Measurements from ENCODE around the gene CBR4.
A peak's percentile ranks its signal among the peaks of the same experiment; 100 is the strongest.

The CBR4 gene

DNA sequence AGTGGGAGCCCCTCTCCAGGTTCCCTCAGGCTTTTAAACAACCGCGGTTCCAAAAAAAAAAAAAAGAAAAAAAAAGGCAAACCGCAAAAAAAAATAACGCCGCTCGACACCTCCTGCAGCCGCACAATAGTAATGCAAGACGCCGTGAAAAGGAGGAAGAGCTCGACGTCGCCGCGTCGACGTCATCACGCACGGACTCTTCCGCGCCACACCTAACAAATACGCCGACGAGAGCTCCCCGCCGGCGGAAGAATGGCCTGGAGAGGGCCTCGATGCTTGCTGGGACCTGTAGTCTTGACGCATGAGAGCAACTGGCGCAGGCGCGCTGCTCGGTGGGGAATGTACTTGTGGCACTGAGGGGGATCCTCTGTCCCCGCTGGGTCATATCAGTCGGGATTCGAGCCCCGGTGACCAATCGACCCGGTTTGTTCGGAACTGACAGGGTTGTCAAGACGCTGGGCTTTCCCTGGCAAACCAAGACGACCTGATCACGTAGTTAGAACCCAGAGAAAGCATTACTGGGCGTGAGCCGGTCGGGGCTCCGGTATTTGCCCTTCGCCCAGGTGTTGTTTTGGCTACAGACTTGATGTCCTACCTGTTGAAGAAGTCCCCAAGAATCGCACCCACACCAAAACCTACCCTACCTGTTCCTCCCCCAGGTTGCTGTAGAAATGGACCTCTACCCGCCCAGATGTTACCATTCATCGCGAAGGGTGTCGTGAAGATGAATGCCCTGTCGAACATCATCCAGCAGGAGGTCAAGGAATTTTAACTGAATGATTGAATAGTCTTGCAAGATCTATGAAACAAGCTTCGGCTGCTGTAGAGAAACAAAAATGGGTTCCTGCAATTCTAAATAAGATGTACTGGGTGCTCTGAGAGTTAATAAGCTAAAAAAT, at the start of gene CBR4:
Gene CBR4, minus strand, starts transcription at position 131 of the 899 bp plus-strand sequence. CDS start 166 bp downstream, outside the sequence.
- peak; percentile 87 to 91 for DNase-seq (ENCODE audit: extremely low read depth in 1 of 2, low read depth in 1 of 2)

DNA sequence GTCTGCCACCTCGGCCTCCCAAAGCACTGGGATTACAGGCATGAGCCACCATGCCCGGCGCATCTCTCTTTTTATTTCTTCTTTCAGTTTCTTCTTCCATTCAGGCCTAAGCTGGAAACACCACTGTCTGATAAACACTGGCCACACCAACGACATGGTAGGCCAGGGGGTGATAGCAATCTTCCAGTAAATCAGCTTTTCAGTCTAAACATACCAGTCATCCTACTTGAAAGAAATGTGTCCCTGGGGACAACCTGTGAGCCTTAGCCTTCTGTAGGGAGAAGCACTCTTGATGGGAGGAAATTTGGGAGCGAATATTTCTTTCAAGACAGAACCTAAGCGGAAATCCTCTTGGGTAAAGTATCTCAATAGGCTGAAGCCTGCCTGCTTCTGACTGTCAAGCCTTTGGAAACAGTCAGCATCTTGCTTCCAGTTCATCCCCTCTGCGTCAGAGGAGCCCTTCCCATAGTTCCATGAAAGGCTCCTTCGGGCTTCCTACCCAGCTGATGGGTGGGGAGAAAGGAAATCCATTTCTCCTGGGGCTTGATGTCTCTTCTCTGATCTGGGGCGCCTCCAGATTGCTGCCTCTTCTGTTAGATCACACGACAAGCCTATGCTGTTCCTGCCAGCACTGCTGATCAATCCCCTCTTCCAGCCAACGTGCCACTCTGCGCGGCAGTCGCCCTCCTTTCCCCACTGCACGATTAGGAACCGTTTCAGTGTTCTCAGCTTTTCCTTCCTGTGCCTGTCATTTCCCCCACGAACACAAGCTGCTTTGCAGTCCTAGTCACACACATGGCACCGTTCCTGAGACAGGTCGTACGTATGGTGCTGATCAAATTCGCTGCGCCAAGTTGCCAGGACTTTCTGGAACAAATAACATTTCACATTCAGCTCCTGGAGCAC, 49.5 kb upstream of the CBR4 start:
- no peak for DNase-seq (ENCODE audit: extremely low read depth in 1 of 2, low read depth in 1 of 2)

DNA sequence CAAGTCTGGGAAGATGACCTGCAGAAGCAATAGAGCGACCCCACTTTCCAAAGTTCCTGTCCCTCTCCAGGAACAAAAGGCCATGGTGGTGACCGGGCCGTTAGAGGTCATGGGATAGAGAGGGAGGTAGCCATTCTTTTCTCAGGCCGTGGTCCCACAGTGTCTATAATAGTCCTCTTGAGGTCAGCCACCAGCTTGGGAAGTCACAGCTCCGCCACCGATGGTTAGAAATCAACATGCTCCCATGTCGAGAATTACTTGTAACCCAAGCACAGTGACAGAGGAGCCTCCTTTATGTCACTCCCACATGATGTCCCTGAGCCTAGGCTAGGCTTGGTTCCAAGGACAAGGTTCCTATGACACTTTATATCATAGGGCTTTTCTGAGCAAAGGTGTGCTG, 48.3 kb upstream of the CBR4 start:
- no peak for DNase-seq (ENCODE audit: extremely low read depth in 1 of 2, low read depth in 1 of 2)

DNA sequence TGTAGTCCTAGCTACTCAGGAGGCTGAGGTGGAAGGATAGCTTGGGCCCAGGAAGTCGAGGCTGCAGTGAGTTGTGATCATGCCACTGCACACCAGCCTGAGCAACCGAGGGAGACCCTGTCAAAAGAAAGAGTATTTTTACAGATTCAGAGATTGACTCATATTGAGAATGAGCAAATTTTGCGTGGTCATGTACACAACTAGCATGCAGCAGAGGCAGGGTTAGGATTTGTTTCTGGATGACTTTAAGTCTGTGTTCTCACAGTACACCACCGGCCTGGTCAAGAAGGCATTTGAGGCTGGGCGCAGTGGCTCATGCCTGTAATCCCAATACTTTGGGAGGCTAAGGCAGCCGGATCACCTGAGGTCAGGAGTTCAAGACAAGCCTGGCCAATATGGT, 44.8 kb upstream of the CBR4 start:
- DNase-seq (ENCODE audit: extremely low read depth in 1 of 2, low read depth in 1 of 2) = no peak

DNA sequence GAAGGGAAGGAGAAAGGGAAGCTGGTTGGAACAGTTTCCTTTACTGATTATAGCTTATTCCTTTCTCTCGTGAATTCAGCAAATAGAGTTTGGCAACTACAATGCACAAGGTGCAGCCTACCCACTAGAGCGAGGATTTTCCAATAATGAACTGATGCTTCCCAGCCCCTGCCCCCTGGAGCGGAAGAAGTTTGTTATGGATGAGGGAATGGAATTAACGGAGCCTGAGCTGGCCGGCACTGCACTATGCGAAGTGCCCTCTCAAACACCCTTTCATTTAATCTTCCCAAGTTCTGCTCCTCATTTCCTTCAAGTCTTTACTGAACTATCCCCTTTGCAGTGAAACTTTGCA, 42.5 kb upstream of the CBR4 start:
- DNase-seq (ENCODE audit: extremely low read depth in 1 of 2, low read depth in 1 of 2) = no peak

DNA sequence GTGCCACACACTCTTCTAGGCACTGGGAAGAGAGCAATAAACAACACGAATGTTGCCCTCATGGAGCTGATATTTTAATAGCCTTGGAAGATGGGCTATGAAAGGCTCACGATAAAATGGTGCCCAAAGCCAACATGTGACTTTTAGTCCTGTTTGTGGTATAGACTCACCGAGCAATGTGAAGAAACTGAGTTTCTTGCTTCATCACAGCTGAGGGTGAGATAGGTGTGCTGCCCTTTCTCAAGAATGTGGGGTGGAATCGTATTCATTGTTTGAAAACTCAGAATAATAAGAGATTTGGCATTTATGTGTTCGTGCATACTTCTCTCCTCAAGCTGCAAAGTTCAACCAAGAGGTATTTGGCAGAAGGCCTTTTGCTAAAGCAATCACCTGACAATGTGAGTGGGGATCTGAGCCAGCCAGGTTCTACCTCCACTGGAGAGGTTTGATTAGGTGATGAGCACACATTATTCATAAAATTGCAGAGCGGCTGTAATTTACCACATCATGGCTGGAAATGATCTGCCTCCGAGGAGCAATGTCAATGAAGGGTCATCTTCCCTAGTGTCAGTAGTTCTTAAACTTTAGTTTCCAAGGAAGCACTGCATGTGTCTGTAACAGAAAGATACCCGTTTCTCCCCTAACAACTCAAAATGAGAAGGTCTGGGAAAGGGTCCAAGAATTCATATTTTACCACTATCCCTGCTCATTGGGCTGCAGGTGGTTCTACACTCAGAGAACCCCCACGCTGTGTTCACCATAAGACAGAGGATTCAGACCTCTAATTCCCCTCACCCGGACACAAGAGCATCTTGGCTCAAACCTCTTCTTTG, 41.9 kb upstream of the CBR4 start:
- no peak for DNase-seq (ENCODE audit: extremely low read depth in 1 of 2, low read depth in 1 of 2)

DNA sequence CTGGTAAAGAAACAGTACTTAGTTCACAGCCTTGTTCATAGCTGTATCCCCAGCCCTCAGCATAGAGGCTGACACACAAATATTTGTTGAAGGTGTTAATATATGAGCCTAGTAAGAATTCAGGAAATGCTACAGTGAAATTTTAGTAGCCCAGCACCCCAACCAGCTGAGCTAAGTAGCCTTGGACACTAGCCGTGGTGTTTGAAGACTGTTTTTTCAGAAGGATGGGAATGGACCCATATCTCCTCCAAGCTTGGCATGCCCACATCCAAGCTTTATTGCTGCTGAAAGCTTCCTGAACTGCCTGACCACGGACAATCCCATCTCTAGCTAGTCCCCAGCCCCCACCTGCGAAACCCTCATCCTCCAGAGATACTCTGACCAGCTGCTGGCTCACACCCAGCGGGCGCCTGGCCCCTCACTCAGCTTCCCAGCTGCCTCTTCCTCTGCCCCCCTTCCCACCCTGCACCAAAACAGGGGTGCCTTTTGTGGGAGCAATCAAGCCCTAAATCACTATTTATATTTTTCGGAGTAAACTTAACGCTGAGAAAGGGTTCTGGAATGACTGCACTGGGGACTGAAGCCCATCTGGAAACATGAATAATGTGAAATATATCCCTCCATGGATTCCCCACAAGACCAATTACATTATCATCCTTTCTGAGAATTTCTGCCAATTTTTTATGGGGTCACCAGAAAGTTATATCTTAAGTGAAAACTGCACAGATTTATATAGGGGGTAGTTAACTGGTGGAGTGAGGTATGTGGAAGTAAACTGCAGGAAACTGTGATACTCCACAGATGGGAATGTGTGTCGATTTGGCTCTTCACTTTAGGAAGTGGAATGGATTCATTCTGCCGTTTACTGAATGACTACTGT, 41.1 kb upstream of the CBR4 start:
- DNase-seq (ENCODE audit: extremely low read depth in 1 of 2, low read depth in 1 of 2) = no peak

DNA sequence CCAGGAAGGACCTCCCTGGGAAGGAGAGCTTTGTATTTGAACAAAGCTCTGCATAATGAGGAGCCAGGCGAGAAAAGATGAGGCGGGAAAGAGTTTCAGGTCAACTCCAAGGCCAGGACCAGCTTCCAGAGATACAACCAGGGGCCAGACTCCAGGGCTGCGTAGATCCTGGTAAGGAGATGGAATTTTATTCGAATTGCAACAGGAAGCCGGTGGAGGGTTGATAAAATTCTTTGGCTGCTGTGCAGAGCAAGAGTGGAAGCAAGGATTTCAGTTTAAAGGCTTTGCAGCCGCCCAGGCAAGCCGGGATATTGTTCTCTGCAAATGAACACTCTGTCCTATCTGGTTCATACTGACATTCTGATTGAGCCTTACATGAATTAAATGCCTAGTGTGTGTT, 40.2 kb upstream of the CBR4 start:
- DNase-seq (ENCODE audit: extremely low read depth in 1 of 2, low read depth in 1 of 2) = no peak

DNA sequence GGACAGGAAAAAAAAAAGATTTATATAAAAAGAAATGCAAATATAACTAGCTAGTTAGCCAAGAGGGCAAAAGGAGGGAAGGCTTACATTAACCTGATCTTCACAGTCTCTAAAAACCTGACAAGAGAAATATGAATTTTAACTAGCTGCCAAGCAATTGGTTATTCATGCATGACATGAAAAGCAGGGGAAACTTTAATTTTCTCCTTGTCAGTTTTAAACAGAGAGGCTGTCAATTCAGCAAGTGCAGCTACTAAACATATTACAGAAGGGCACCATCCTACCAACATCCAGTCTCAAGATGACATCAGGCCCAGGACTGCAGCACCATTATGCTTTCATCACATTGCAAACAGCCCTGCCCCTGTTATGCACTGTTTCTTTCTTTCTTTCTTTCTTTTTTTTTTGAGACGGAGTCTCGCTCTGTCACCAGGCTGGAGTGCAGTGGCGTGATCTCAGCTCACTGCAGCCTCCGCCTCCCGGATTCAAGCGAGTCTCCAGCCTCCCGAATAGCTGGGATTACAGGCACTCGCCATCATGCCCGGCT, 38.9 kb upstream of the CBR4 start:
- no peak for DNase-seq (ENCODE audit: extremely low read depth in 1 of 2, low read depth in 1 of 2)

DNA sequence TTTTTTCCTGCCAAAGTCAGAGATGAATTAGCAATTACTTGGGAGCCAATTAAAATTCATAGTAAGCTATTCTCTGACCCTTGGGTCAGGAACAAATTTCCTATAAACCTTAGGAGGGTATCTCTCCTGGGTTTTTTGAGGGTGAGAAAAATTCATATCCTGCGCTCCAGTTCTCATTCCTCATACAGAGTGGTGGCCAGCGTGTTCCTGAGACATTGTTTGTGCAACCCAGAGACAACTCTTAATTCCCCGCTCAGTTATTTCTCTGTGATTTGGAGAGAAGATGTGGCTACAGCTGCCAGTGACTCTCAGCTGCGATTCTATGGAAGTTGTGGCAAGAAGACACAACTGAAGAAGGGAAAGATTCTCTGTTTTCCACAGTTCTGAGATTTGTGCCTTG, 37.9 kb upstream of the CBR4 start:
- no peak for DNase-seq (ENCODE audit: extremely low read depth in 1 of 2, low read depth in 1 of 2)

DNA sequence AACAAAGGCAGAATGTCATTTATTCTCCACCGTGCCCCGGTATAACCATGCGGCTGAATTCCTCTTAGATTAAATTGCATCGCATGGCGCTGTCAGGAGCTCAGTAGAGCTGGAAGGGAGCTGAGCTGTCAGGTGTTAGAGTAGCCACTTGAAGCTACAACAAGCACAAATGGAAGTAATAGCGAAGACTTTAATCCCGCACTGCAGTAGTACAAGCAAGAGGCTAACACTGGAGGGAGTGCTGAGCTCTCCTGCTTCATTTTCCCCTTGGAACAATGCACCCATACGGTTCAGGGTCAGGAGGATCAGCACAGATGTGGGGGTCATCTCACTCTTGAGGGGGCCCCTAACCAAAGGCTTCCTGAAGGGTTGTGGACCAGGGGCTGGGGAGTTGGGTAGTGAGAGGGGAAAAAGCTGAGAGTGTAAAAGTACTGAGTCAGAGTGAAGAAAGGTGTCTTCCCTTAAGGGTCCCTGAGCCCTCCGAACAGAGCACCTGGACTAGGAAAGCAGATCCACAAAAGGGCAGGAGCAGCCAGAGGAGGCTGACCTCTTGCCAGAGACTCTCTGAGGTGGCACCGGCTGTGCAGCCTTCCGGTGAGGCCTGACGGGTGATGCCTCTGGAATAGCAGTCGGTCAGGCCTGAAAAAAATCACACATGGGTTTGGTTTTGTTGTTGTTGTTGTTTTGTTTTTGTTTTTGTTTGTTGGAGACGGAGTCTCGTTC, 36.0 kb upstream of the CBR4 start:
- DNase-seq (ENCODE audit: extremely low read depth in 1 of 2, low read depth in 1 of 2) = no peak

DNA sequence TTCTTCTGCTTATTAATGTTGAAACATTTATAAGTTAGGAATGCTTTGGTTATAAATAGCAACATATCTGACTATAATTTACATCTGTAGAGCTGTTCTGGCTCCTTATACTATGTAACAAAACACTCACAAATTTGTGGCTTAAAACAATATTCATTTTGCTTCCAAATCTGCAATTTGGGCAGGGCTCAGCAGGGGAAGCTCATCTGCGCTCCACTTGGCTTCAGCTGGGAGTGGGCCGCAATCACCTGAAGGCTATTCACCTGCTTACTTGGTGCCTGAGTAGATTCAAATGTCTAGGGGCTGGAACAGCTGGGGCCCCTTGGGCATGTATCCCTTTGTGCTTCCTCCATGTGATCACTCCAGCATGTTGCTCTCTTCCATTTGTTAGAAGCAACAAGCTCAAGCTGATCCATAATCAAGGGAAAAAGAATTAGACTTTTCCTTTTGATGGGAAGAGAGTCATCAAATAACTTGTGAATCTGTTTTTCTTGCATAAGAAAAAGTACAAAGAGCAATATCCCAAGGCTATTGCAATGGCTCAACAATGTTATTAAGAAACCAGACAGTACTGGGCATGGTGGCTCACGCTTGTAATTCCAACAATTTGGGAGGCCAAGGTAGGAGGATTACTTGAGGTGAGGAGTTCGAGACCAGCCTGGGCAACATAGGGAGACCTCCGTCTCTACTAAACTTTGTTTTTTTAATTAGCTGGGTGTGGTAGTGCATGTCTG, 34.8 kb upstream of the CBR4 start:
- DNase-seq (ENCODE audit: extremely low read depth in 1 of 2, low read depth in 1 of 2) = no peak

DNA sequence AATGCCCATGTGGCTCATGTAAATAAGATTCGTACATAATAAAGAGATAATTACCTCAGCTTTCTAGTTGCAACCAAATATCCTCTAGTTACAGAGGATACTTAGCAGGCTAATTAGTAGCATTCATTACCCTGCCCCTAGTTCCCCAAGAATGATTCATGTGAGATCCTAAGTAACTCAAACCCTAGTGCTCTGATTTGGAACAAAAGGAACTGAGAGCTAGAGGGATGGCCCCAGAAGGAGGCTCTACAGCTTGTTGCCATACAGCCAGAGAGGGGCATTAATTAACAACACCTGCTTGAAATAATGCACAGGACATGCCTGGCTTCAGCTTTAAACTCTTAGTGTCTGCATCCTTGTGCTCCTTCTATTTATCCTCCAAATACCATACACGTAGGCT, 32.6 kb upstream of the CBR4 start:
- DNase-seq (ENCODE audit: extremely low read depth in 1 of 2, low read depth in 1 of 2) = no peak

DNA sequence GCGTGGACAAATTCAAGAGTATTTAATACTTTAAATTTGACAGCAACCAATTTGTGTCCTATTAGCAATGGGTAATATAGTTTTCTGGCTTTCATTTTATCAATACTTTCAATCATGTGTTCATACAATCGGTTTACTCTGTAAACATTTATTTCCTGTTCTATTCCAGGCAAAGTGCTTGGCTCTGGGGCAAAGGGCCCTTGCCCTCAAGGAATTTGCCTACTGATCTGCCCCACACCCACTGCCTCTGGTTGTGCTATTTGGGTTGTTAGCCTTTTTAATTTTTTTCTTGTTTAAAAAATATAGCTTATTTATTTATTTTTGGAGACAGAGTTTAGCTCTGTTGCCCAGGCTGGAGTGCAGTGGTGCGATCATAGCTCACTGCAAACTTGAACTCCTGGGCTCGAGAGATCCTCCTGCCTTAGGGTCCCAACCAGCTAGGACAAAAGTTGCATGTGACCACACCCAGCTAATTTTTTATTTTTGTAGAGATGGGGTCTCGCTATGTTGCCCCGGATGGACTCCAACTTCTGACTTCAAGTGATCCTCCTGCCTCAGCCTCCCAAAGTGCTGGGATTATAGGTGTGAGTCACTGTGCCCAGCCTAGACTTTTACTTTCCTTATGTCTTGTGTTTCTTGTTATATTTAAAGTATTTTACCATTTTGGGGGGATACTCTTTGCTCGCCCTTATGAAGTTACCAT, 30.7 kb upstream of the CBR4 start:
- DNase-seq (ENCODE audit: extremely low read depth in 1 of 2, low read depth in 1 of 2) = no peak

DNA sequence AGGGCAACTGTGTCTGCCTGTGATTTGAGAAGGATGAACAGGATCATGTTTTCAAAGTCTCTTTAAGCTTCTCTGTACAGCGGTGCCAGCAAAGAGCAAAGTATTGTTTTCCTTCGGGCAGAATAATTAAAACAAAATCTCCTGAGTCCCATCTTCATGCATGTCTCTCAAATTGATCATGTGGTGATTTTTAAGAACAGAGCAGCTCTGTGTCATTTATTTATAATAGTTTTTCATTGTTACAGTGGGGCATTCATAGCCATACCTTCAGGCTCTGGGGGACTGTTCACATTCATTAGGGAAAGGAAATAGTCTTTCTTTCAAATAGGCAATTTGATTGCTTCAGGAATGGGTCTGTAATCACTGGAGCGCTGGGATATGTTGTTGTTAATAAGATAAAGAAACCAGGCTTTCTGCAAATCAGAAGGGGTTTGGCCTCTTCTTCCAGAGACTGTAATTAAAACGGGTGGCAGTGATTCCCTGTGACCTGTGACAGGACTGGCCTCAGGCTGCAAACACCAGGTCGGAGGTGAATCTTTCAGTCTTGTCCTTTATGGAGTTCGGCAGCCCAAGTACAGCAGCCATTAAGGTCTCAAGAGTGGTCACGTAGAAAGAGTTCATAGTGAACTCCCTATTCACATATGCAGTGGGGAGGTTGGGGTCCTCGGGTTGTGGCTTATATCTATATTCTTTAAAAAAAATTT, 29.3 kb upstream of the CBR4 start:
- no peak for DNase-seq (ENCODE audit: extremely low read depth in 1 of 2, low read depth in 1 of 2)

DNA sequence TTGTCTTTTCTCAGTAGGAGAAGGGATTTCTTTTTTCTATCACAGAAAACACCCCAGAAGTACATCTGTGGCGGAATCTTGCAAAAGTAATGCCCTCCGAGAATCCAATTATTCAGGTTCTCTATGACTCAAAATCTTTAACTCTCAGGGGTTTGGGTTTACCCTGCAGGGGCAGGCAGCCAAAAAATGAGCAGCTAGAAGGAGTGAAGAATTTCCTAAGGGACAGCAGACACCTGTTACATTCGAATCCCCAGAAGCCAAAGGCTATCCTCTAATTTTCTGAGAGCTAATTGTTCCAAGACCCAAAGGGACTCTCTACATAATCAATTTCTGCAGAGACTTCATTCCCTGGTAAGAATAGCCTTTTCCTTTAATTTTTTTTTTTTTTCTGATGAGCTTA, 27.5 kb upstream of the CBR4 start:
- no peak for DNase-seq (ENCODE audit: extremely low read depth in 1 of 2, low read depth in 1 of 2)
